Ishikawa (cell line): ENCODE measurements around the gene MAGI1.

Source experiments
- CEBPB ChIP-seq: IDR thresholded peaks from 2 replicates; pipeline ENCODE4 v1.6.1; 2012
- CREB1 ChIP-seq: IDR thresholded peaks from 2 replicates; pipeline ENCODE4 v1.6.1; 2012; ENCODE audit warnings: low read depth
- EGR1 ChIP-seq: IDR thresholded peaks from 2 replicates; pipeline ENCODE4 v1.6.1; 2012
- EP300 ChIP-seq: IDR thresholded peaks from 2 replicates; pipeline ENCODE4 v1.6.1; 2012; ENCODE audit warnings: borderline replicate concordance
- FOXM1 ChIP-seq: IDR thresholded peaks from 2 replicates; pipeline ENCODE4 v1.6.1; 2012; ENCODE audit warnings: low read depth, borderline replicate concordance
- NFIC ChIP-seq: IDR thresholded peaks from 2 replicates; pipeline ENCODE4 v1.6.1; 2012
- RAD21 ChIP-seq: IDR thresholded peaks from 2 replicates; pipeline ENCODE4 v1.6.1; 2012; ENCODE audit warnings: low read depth
- TAF1 ChIP-seq: IDR thresholded peaks from 2 replicates; pipeline ENCODE4 v1.6.1; 2012; ENCODE audit warnings: low read depth, mild to moderate bottlenecking
- TCF12 ChIP-seq: IDR thresholded peaks from 2 replicates; pipeline ENCODE4 v1.6.1; 2012; ENCODE audit warnings: low read depth
- TEAD4 ChIP-seq: IDR thresholded peaks from 2 replicates; pipeline ENCODE4 v1.6.1; 2012
- YY1 ChIP-seq: IDR thresholded peaks from 2 replicates; pipeline ENCODE4 v1.6.1; 2012; ENCODE audit warnings: low read depth
- ZBTB7A ChIP-seq: IDR thresholded peaks from 2 replicates; pipeline ENCODE4 v1.6.1; 2012; ENCODE audit warnings: low read depth
- TF ChIP-seq, protein P1 (sequence below): IDR thresholded peaks from 2 replicates; pipeline ENCODE4 v1.6.1; 2012; ENCODE audit warnings: low read depth, mild to moderate bottlenecking
- TF ChIP-seq, protein P2 (sequence below): IDR thresholded peaks from 2 replicates; pipeline ENCODE4 v1.6.1; 2012
- TF ChIP-seq, protein P3 (sequence below): IDR thresholded peaks from 2 replicates; pipeline ENCODE4 v1.6.1; 2012

Gene MAGI1

DNA sequence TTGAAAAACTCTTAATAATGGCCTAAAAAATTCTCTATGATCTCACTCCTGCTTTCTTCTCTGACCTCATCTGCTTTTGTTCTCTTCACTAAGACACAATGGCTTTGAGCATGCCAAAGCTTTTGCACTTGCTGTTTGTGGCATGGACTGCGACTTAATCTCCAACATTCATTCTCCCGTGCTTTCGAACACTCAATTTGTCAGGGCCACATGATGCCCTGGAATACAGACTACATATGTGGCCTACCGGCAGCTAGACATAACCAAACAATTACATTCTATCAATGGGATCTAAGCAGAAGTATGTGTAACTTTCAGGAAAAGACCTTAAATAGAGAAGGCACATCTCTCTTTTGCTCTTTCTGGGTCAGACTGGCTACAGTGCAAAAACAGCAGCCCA, 506.5 kb downstream of the MAGI1 start:
- TF ChIP-seq, protein P1, sequence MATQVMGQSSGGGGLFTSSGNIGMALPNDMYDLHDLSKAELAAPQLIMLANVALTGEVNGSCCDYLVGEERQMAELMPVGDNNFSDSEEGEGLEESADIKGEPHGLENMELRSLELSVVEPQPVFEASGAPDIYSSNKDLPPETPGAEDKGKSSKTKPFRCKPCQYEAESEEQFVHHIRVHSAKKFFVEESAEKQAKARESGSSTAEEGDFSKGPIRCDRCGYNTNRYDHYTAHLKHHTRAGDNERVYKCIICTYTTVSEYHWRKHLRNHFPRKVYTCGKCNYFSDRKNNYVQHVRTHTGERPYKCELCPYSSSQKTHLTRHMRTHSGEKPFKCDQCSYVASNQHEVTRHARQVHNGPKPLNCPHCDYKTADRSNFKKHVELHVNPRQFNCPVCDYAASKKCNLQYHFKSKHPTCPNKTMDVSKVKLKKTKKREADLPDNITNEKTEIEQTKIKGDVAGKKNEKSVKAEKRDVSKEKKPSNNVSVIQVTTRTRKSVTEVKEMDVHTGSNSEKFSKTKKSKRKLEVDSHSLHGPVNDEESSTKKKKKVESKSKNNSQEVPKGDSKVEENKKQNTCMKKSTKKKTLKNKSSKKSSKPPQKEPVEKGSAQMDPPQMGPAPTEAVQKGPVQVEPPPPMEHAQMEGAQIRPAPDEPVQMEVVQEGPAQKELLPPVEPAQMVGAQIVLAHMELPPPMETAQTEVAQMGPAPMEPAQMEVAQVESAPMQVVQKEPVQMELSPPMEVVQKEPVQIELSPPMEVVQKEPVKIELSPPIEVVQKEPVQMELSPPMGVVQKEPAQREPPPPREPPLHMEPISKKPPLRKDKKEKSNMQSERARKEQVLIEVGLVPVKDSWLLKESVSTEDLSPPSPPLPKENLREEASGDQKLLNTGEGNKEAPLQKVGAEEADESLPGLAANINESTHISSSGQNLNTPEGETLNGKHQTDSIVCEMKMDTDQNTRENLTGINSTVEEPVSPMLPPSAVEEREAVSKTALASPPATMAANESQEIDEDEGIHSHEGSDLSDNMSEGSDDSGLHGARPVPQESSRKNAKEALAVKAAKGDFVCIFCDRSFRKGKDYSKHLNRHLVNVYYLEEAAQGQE, result no peak

DNA sequence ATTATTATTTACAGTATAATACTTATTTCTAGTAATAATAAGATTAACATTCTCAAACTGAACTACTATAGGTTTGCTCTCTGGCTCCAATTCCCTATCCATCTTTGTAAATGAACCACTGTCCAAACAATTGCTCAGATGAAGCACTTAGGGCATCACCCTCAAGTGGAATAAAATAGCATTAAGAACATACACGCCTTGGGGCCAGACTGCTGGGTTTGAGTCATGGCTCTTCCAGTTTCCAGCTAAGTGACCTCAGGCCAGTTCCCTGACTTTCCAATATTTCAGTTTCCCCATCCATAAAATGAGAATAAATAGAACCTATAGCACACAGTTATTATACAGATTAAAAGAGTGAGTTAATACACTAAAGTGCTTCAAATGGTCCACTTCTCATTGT, 507.2 kb downstream of the MAGI1 start:
- TF ChIP-seq FOXM1, result no peak
- TF ChIP-seq YY1, result no peak
- no peak for TF ChIP-seq ZBTB7A
- no peak for TF ChIP-seq NFIC
- no peak for TF ChIP-seq EP300
- TF ChIP-seq, protein P2, sequence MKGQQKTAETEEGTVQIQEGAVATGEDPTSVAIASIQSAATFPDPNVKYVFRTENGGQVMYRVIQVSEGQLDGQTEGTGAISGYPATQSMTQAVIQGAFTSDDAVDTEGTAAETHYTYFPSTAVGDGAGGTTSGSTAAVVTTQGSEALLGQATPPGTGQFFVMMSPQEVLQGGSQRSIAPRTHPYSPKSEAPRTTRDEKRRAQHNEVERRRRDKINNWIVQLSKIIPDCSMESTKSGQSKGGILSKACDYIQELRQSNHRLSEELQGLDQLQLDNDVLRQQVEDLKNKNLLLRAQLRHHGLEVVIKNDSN, result no peak
- TF ChIP-seq CEBPB, result no peak
- TF ChIP-seq, protein P1, result no peak
- no peak for TF ChIP-seq RAD21

DNA sequence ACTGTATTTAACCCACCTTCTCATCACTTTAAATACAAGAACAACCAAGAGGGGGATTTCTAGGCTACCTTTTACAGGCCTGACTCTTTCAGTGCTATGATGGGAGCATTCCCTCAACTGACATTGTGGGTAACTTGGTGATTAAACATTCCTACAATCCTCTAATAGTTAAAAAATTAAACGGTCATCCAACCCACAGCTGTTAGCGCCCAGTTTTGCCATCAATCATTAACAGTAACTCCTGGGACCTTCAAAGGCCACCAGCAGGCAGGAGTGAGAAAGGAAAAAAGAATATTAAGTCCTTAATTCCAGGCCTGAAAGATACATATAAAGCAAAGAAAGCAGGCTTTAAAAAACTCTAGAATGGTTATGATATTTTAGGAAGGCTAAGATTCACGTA, 512.1 kb downstream of the MAGI1 start:
- TF ChIP-seq CEBPB (no peak), TEAD4 (no peak), ZBTB7A (no peak), EP300 (no peak), TAF1 (no peak), NFIC (no peak), EGR1 (no peak), CREB1 (no peak), FOXM1 (no peak), TCF12 (no peak), RAD21 (no peak), YY1 (no peak)
- TF ChIP-seq, protein P2, result no peak
- TF ChIP-seq, protein P3, sequence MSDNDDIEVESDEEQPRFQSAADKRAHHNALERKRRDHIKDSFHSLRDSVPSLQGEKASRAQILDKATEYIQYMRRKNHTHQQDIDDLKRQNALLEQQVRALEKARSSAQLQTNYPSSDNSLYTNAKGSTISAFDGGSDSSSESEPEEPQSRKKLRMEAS, result no peak
- TF ChIP-seq, protein P1, result no peak

DNA sequence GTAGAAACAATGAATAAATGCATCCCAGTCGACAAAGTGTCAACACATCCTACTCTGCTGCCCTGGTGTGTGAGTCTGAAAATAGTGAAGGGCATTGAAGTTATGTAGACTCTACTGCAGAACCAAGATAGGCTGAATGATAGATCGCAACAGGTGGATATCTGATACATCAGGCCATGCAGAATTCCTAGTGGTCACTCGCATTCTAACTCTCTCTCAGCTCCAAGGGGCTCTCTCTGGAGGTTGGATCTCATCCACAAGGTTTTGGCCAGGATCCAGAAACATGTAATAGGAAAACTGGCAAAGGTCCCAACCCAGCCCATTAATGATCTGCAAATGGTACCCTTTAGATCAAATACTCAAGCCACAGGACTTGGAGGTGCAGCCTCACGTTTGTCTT, 514.1 kb downstream of the MAGI1 start:
- TF ChIP-seq TEAD4, result no peak
- TF ChIP-seq, protein P1, result no peak
- no peak for TF ChIP-seq CEBPB
- TF ChIP-seq, protein P2, result no peak
- no peak for TF ChIP-seq FOXM1
- no peak for TF ChIP-seq CREB1
- TF ChIP-seq TAF1, result no peak
- no peak for TF ChIP-seq TCF12
- no peak for TF ChIP-seq RAD21
- TF ChIP-seq, protein P3, result no peak
- no peak for TF ChIP-seq NFIC
- no peak for TF ChIP-seq YY1
- no peak for TF ChIP-seq EGR1
- TF ChIP-seq ZBTB7A, result no peak
- no peak for TF ChIP-seq EP300
